ENCODE measurements around the gene SF3B3. TPM values are rescaled to one million over a fixed set of nuclear protein-coding genes. Genes with fewer than 3 reads are reported as not detected.

Gene SF3B3
- total RNA-seq, 5 donors from 2014 or later (not counting 1 experiment from before 2014, with no cell fraction given), result 202 to 291 (median 264) TPM

- H3K9me3 ChIP-seq, result no peaks in the 10 kb centered on the region
- H3K27ac ChIP-seq (ENCODE audit: low read length), result no peak overlapping the region
- ChIA-PET CTCF (no interaction called here), POLR2A (interaction anchor here in 1 of 2 donors (0.9 kb wide), 1 partner anchor 134 kb away, joined by 5 read pairs; no protein-coding TSS in a partner anchor)
- Mint-ChIP-seq H3K27ac (no peak overlapping the region), H3K4me3 (no peak overlapping the region), H3K36me3 (no peaks in the 10 kb centered on the region), H3K9me3 (no peaks in the 10 kb centered on the region), H3K27me3 (peaks cover 0 to 3% of the 10 kb centered on the region in 2 donors), H3K4me1 (no peaks in the 10 kb centered on the region)
- no peak overlapping the region for H3K4me3 ChIP-seq (ENCODE audit: control insufficient read depth in 1 of 2, extremely low read depth in 1 of 2, low read length in 1 of 2)
- no peaks in the 10 kb centered on the region for H3K36me3 ChIP-seq (ENCODE audit: control insufficient read depth in 2 of 2, extremely low read depth in 1 of 2, insufficient read depth in 1 of 2, low read length in 1 of 2)
- ATAC-seq (replicated peaks in 1 of 4), result no peak
- no peak for DNase-seq
- H3K4me1 ChIP-seq (ENCODE audit: control insufficient read depth in 1 of 2, extremely low read depth in 1 of 2, insufficient read depth in 2 of 2, low read length in 2 of 2), result no peaks in the 10 kb centered on the region
- H3K27me3 ChIP-seq (replicated peaks in 1 of 2; ENCODE audit: control insufficient read depth in 2 of 2, extremely low read depth in 1 of 2, insufficient read depth in 2 of 2, low read length in 1 of 2), result peaks cover 0 to 14% of the 10 kb centered on the region in 2 experiments
Measured at GRCh38 chr16:70594569-70594968, 71.0 kb downstream of the SF3B3 start.

GRCh38 chr16:70597135-70597835 lies 73.7 kb downstream of the SF3B3 start:
- H3K27ac Mint-ChIP-seq, result no peak overlapping the region
- POLR2A ChIA-PET, result no interaction called here

GRCh38 chr16:70598937-70599503 lies 75.4 kb downstream of the SF3B3 start:
- ATAC-seq (replicated peaks in 1 of 4), result no peak
- CTCF ChIA-PET, result no interaction called here
- no peak for DNase-seq
- H3K4me1 Mint-ChIP-seq, result no peaks in the 10 kb centered on the region
- no peaks in the 10 kb centered on the region for H3K9me3 Mint-ChIP-seq
- WGBS (ENCODE audit: insufficient coverage), result 95% methylated on average over 3 of the region's 6 CpGs
- no peak overlapping the region for H3K4me3 ChIP-seq (ENCODE audit: control insufficient read depth in 1 of 2, extremely low read depth in 1 of 2, low read length in 1 of 2)
- no peak overlapping the region for H3K4me3 Mint-ChIP-seq
- H3K36me3 Mint-ChIP-seq, result no peaks in the 10 kb centered on the region
- no peak overlapping the region for H3K27ac ChIP-seq (ENCODE audit: low read length)
- peaks cover 0 to 12% of the 10 kb centered on the region in 2 experiments for H3K27me3 ChIP-seq (replicated peaks in 1 of 2; ENCODE audit: control insufficient read depth in 2 of 2, extremely low read depth in 1 of 2, insufficient read depth in 2 of 2, low read length in 1 of 2)
- H3K27ac Mint-ChIP-seq, result no peak overlapping the region
- H3K27me3 Mint-ChIP-seq, result peaks cover 3 to 12% of the 10 kb centered on the region in 2 donors
- H3K9me3 ChIP-seq, result no peaks in the 10 kb centered on the region
- POLR2A ChIA-PET, result no interaction called here
- H3K36me3 ChIP-seq (ENCODE audit: control insufficient read depth in 2 of 2, extremely low read depth in 1 of 2, insufficient read depth in 1 of 2, low read length in 1 of 2), result no peaks in the 10 kb centered on the region
- H3K4me1 ChIP-seq (ENCODE audit: control insufficient read depth in 1 of 2, extremely low read depth in 1 of 2, insufficient read depth in 2 of 2, low read length in 2 of 2), result no peaks in the 10 kb centered on the region

More at GRCh38 chr16:70597135-70597835, 73.7 kb downstream of the SF3B3 start:
- ATAC-seq (replicated peaks in 1 of 4) (no peak), DNase-seq (no peak)
- CTCF ChIA-PET, result no interaction called here
- no peaks in the 10 kb centered on the region for H3K36me3 ChIP-seq (ENCODE audit: control insufficient read depth in 2 of 2, extremely low read depth in 1 of 2, insufficient read depth in 1 of 2, low read length in 1 of 2)
- H3K27ac ChIP-seq (ENCODE audit: low read length), result no peak overlapping the region
- Mint-ChIP-seq H3K36me3 (no peaks in the 10 kb centered on the region), H3K27me3 (peaks cover 3 to 12% of the 10 kb centered on the region in 2 donors), H3K4me1 (no peaks in the 10 kb centered on the region), H3K9me3 (no peaks in the 10 kb centered on the region), H3K4me3 (no peak overlapping the region)
- 75% methylated on average over 4 of the region's 4 CpGs for WGBS (ENCODE audit: insufficient coverage)
- no peak overlapping the region for H3K4me3 ChIP-seq (ENCODE audit: control insufficient read depth in 1 of 2, extremely low read depth in 1 of 2, low read length in 1 of 2)
- H3K4me1 ChIP-seq (ENCODE audit: control insufficient read depth in 1 of 2, extremely low read depth in 1 of 2, insufficient read depth in 2 of 2, low read length in 2 of 2), result no peaks in the 10 kb centered on the region
- H3K9me3 ChIP-seq, result no peaks in the 10 kb centered on the region
- peaks cover 0 to 11% of the 10 kb centered on the region in 2 experiments for H3K27me3 ChIP-seq (replicated peaks in 1 of 2; ENCODE audit: control insufficient read depth in 2 of 2, extremely low read depth in 1 of 2, insufficient read depth in 2 of 2, low read length in 1 of 2)

- peaks cover 3 to 12% of the 10 kb centered on the region in 2 donors for H3K27me3 Mint-ChIP-seq
- H3K4me1 Mint-ChIP-seq, result no peaks in the 10 kb centered on the region
- H3K4me3 Mint-ChIP-seq, result no peak overlapping the region
Measured at GRCh38 chr16:70600730-70601129, 77.1 kb downstream of the SF3B3 start.

GRCh38 chr16:70601576-70602575 lies 78.3 kb downstream of the SF3B3 start:
- ATAC-seq (replicated peaks in 1 of 4) (no peak), DNase-seq (no peak)
- Histone ChIP-seq H3K9me3 (no peaks in the 10 kb centered on the region), H3K4me3 (ENCODE audit: control insufficient read depth in 1 of 2, extremely low read depth in 1 of 2, low read length in 1 of 2) (no peak overlapping the region), H3K4me1 (ENCODE audit: control insufficient read depth in 1 of 2, extremely low read depth in 1 of 2, insufficient read depth in 2 of 2, low read length in 2 of 2) (no peaks in the 10 kb centered on the region), H3K27me3 (replicated peaks in 1 of 2; ENCODE audit: control insufficient read depth in 2 of 2, extremely low read depth in 1 of 2, insufficient read depth in 2 of 2, low read length in 1 of 2) (peaks cover 0 to 6% of the 10 kb centered on the region in 2 experiments), H3K36me3 (ENCODE audit: control insufficient read depth in 2 of 2, extremely low read depth in 1 of 2, insufficient read depth in 1 of 2, low read length in 1 of 2) (no peaks in the 10 kb centered on the region), H3K27ac (ENCODE audit: low read length) (no peak overlapping the region)
- H3K27ac Mint-ChIP-seq, result no peak overlapping the region
- H3K9me3 Mint-ChIP-seq, result no peaks in the 10 kb centered on the region
- H3K36me3 Mint-ChIP-seq, result no peaks in the 10 kb centered on the region
- CTCF ChIA-PET, result no interaction called here
- H3K4me1 Mint-ChIP-seq, result no peaks in the 10 kb centered on the region
- H3K4me3 Mint-ChIP-seq, result no peak overlapping the region
- H3K27me3 Mint-ChIP-seq, result peaks cover 3 to 12% of the 10 kb centered on the region in 2 donors
- 70% methylated on average over 6 of the region's 8 CpGs for WGBS (ENCODE audit: insufficient coverage)
- POLR2A ChIA-PET, result no interaction called here

More at GRCh38 chr16:70600730-70601129, 77.1 kb downstream of the SF3B3 start:
- Histone ChIP-seq H3K4me3 (ENCODE audit: control insufficient read depth in 1 of 2, extremely low read depth in 1 of 2, low read length in 1 of 2) (no peak overlapping the region), H3K27ac (ENCODE audit: low read length) (no peak overlapping the region), H3K36me3 (ENCODE audit: control insufficient read depth in 2 of 2, extremely low read depth in 1 of 2, insufficient read depth in 1 of 2, low read length in 1 of 2) (no peaks in the 10 kb centered on the region), H3K9me3 (no peaks in the 10 kb centered on the region), H3K27me3 (replicated peaks in 1 of 2; ENCODE audit: control insufficient read depth in 2 of 2, extremely low read depth in 1 of 2, insufficient read depth in 2 of 2, low read length in 1 of 2) (peaks cover 0 to 12% of the 10 kb centered on the region in 2 experiments), H3K4me1 (ENCODE audit: control insufficient read depth in 1 of 2, extremely low read depth in 1 of 2, insufficient read depth in 2 of 2, low read length in 2 of 2) (no peaks in the 10 kb centered on the region)
- DNase-seq, result no peak
- ChIA-PET POLR2A (no interaction called here), CTCF (no interaction called here)
- WGBS (ENCODE audit: insufficient coverage), result 53% methylated on average over 3 of the region's 3 CpGs
- H3K9me3 Mint-ChIP-seq, result no peaks in the 10 kb centered on the region
- ATAC-seq (replicated peaks in 1 of 4), result no peak
- no peak overlapping the region for H3K27ac Mint-ChIP-seq
- no peaks in the 10 kb centered on the region for H3K36me3 Mint-ChIP-seq

- H3K27me3 Mint-ChIP-seq, result peaks cover 3 to 12% of the 10 kb centered on the region in 2 donors
- no peaks in the 10 kb centered on the region for H3K9me3 ChIP-seq
- no peaks in the 10 kb centered on the region for H3K4me1 Mint-ChIP-seq
- H3K4me3 ChIP-seq (ENCODE audit: control insufficient read depth in 1 of 2, extremely low read depth in 1 of 2, low read length in 1 of 2), result no peak overlapping the region
- H3K27ac ChIP-seq (ENCODE audit: low read length), result no peak overlapping the region
- H3K9me3 Mint-ChIP-seq, result no peaks in the 10 kb centered on the region
- ChIA-PET CTCF (interaction anchor here in 1 of 2 donors (0.6 kb wide), 1 partner anchor 168 kb away, joined by 3 read pairs; no protein-coding TSS in a partner anchor), POLR2A (interaction anchor here in 1 of 2 donors (0.7 kb wide), 1 partner anchor 1218 kb away, joined by 3 read pairs; no protein-coding TSS in a partner anchor)
- no peaks in the 10 kb centered on the region for H3K36me3 ChIP-seq (ENCODE audit: control insufficient read depth in 2 of 2, extremely low read depth in 1 of 2, insufficient read depth in 1 of 2, low read length in 1 of 2)
- H3K36me3 Mint-ChIP-seq, result no peaks in the 10 kb centered on the region
- DNase-seq (no peak), ATAC-seq (replicated peaks in 1 of 4) (no peak)
- H3K27me3 ChIP-seq (replicated peaks in 1 of 2; ENCODE audit: control insufficient read depth in 2 of 2, extremely low read depth in 1 of 2, insufficient read depth in 2 of 2, low read length in 1 of 2), result peaks cover 0 to 6% of the 10 kb centered on the region in 2 experiments
- 93% methylated on average over 4 of the region's 8 CpGs for WGBS (ENCODE audit: insufficient coverage)
- H3K4me1 ChIP-seq (ENCODE audit: control insufficient read depth in 1 of 2, extremely low read depth in 1 of 2, insufficient read depth in 2 of 2, low read length in 2 of 2), result no peaks in the 10 kb centered on the region
- H3K4me3 Mint-ChIP-seq, result no peak overlapping the region
- no peak overlapping the region for H3K27ac Mint-ChIP-seq
Measured at GRCh38 chr16:70602831-70603230, 79.2 kb downstream of the SF3B3 start.

Measured in T-cell (primary cell).